Measurements from ENCODE around the gene FOXP1.
A peak's percentile ranks its signal among the peaks of the same experiment; 100 is the strongest.

FOXP1 gene

GRCh38 chr3:71525391-71525790 is 58.1 kb downstream of the FOXP1 start:
- Histone ChIP-seq H3K4me3 (ENCODE audit: low read depth, low read length) (no peak overlapping the region), H3K9me3 (ENCODE audit: control insufficient read depth, low read length) (no peaks in the 10 kb centered on the region), H3K36me3 (ENCODE audit: control insufficient read depth, insufficient read depth, low read length) (no peaks in the 10 kb centered on the region), H3K9ac (no peak overlapping the region), H3K27ac (no peak overlapping the region), H3K79me2 (peaks cover 6% of the 10 kb centered on the region), H2AFZ (no peak overlapping the region), H3K4me2 (ENCODE audit: low read length) (no peak overlapping the region), H3K4me1 (peaks cover 6% of the 10 kb centered on the region), H3K27me3 (ENCODE audit: control insufficient read depth, insufficient read depth, low read length) (no peaks in the 10 kb centered on the region)
- no peak for TF ChIP-seq CTCF (IDR thresholded peaks at IDR 0.05)

GRCh38 chr3:71524672-71525071 is 58.9 kb downstream of the FOXP1 start:
- no peak overlapping the region for H3K9ac ChIP-seq
- H2AFZ ChIP-seq: no peak overlapping the region
- H3K4me1 ChIP-seq: peaks cover 6% of the 10 kb centered on the region
- no peaks in the 10 kb centered on the region for H3K27me3 ChIP-seq (ENCODE audit: control insufficient read depth, insufficient read depth, low read length)
- no peaks in the 10 kb centered on the region for H3K9me3 ChIP-seq (ENCODE audit: control insufficient read depth, low read length)
- H3K4me2 ChIP-seq (ENCODE audit: low read length): no peak overlapping the region
- no peak overlapping the region for H3K4me3 ChIP-seq (ENCODE audit: low read depth, low read length)
- no peaks in the 10 kb centered on the region for H3K36me3 ChIP-seq (ENCODE audit: control insufficient read depth, insufficient read depth, low read length)
- H3K27ac ChIP-seq: no peak overlapping the region
- no peak for TF ChIP-seq CTCF (IDR thresholded peaks at IDR 0.05)
- peaks cover 8% of the 10 kb centered on the region for H3K79me2 ChIP-seq

- no peak overlapping the region for H2AFZ ChIP-seq
- no peak overlapping the region for H3K4me2 ChIP-seq (ENCODE audit: low read length)
- no peak for TF ChIP-seq CTCF (IDR thresholded peaks at IDR 0.05)
- peaks cover 11% of the 10 kb centered on the region for H3K79me2 ChIP-seq
- peaks cover 2% of the 10 kb centered on the region for H3K4me1 ChIP-seq
- no peaks in the 10 kb centered on the region for H3K27me3 ChIP-seq (ENCODE audit: control insufficient read depth, insufficient read depth, low read length)
- no peak overlapping the region for H3K9ac ChIP-seq
- H3K9me3 ChIP-seq (ENCODE audit: control insufficient read depth, low read length): no peaks in the 10 kb centered on the region
- H3K4me3 ChIP-seq (ENCODE audit: low read depth, low read length): no peak overlapping the region
- H3K36me3 ChIP-seq (ENCODE audit: control insufficient read depth, insufficient read depth, low read length): no peaks in the 10 kb centered on the region
- no peak overlapping the region for H3K27ac ChIP-seq
Measured at GRCh38 chr3:71523628-71524027, 59.9 kb downstream of the FOXP1 start.

GRCh38 chr3:71521940-71522876 is 61.3 kb downstream of the FOXP1 start:
- no peaks in the 10 kb centered on the region for H3K27me3 ChIP-seq (ENCODE audit: control insufficient read depth, insufficient read depth, low read length)
- H3K4me3 ChIP-seq (ENCODE audit: low read depth, low read length): no peak overlapping the region
- no peak for TF ChIP-seq CTCF (IDR thresholded peaks at IDR 0.05)
- no peak overlapping the region for H3K27ac ChIP-seq
- H3K9me3 ChIP-seq (ENCODE audit: control insufficient read depth, low read length): no peaks in the 10 kb centered on the region
- no peaks in the 10 kb centered on the region for H3K4me1 ChIP-seq
- H3K79me2 ChIP-seq: peaks cover 13% of the 10 kb centered on the region
- H3K4me2 ChIP-seq (ENCODE audit: low read length): no peak overlapping the region
- no peak overlapping the region for H3K9ac ChIP-seq
- no peaks in the 10 kb centered on the region for H3K36me3 ChIP-seq (ENCODE audit: control insufficient read depth, insufficient read depth, low read length)
- H2AFZ ChIP-seq: no peak overlapping the region

- peaks cover 13% of the 10 kb centered on the region for H3K79me2 ChIP-seq
- no peak overlapping the region for H2AFZ ChIP-seq
- no peaks in the 10 kb centered on the region for H3K4me1 ChIP-seq
- H3K27ac ChIP-seq: no peak overlapping the region
- H3K4me3 ChIP-seq (ENCODE audit: low read depth, low read length): no peak overlapping the region
- no peaks in the 10 kb centered on the region for H3K27me3 ChIP-seq (ENCODE audit: control insufficient read depth, insufficient read depth, low read length)
- no peaks in the 10 kb centered on the region for H3K36me3 ChIP-seq (ENCODE audit: control insufficient read depth, insufficient read depth, low read length)
- no peak for TF ChIP-seq CTCF (IDR thresholded peaks at IDR 0.05)
- H3K4me2 ChIP-seq (ENCODE audit: low read length): peak overlapping the region; percentile 17
- H3K9me3 ChIP-seq (ENCODE audit: control insufficient read depth, low read length): no peaks in the 10 kb centered on the region
- H3K9ac ChIP-seq: no peak overlapping the region
Measured at GRCh38 chr3:71521021-71521352, 62.5 kb downstream of the FOXP1 start.

Data from parathyroid adenoma (tissue), 2 donors.